Astrocyte (in vitro differentiated cells and primary cell): Measurements from ENCODE around the gene MED12L. TPM values are rescaled to one million over a fixed set of nuclear protein-coding genes. Genes with fewer than 3 reads are reported as not detected.

ENCODE experiments used
- DNase-seq: peaks from one replicate; pipeline ENCODE4 v3.0.0-alpha.2; 2010; ENCODE audit warnings: low read depth
- FAIRE-seq: peaks from 2 replicates; lab custom pipeline; 2011; peaks lifted over from hg19 to GRCh38; lab: Jason Lieb, UNC
- H2AFZ ChIP-seq: 2 replicates; pipeline ENCODE4 v1.6.0; 2012; ENCODE audit warnings: low read depth, low read length, inconsistent platforms
- H3K27ac ChIP-seq: 2 replicates; pipeline ENCODE4 v1.5.1; 2011; ENCODE audit warnings: low read depth, low read length, inconsistent platforms
- H3K27me3 ChIP-seq: 2 replicates; pipeline ENCODE4 v1.6.0; 2011; ENCODE audit warnings: low read length, inconsistent platforms; ENCODE audit not compliant: insufficient read depth
- H3K36me3 ChIP-seq: 2 replicates; pipeline ENCODE4 v1.5.1; 2011; ENCODE audit warnings: low read length, inconsistent platforms; ENCODE audit not compliant: insufficient read depth
- H3K4me1 ChIP-seq: 2 replicates; pipeline ENCODE4 v1.5.1; 2011; ENCODE audit warnings: low read length, inconsistent platforms; ENCODE audit not compliant: insufficient read depth
- H3K4me2 ChIP-seq: 2 replicates; pipeline ENCODE4 v1.6.0; 2012; ENCODE audit warnings: low read length, inconsistent platforms
- H3K4me3 ChIP-seq: 2 replicates; pipeline ENCODE4 v1.5.1; 2011; ENCODE audit warnings: low read depth, mild to moderate bottlenecking, low read length, inconsistent platforms; ENCODE audit not compliant: insufficient read depth
- H3K79me2 ChIP-seq: 2 replicates; pipeline ENCODE4 v1.6.0; 2012; ENCODE audit warnings: mild to moderate bottlenecking, low read length, inconsistent platforms; ENCODE audit not compliant: insufficient read depth
- H3K9ac ChIP-seq: 2 replicates; pipeline ENCODE4 v1.6.0; 2012; ENCODE audit warnings: mild to moderate bottlenecking, low read length, inconsistent platforms
- H3K9me3 ChIP-seq: 2 replicates; pipeline ENCODE4 v1.5.1; 2012; ENCODE audit warnings: low read depth, mild to moderate bottlenecking, low read length, inconsistent platforms; ENCODE audit not compliant: insufficient read depth
- H4K20me1 ChIP-seq: 2 replicates; pipeline ENCODE4 v1.6.0; 2012; ENCODE audit warnings: low read length, inconsistent platforms; ENCODE audit not compliant: insufficient read depth
- H3K27ac Mint-ChIP-seq: one replicate; pipeline ENCODE4 v1.8.0; 2021; ENCODE audit warnings: mild to moderate bottlenecking, mixed read lengths; ENCODE audit not compliant: unreplicated experiment
- H3K27me3 Mint-ChIP-seq: one replicate; pipeline ENCODE4 v1.8.0; 2021; ENCODE audit warnings: low read depth, mixed read lengths; ENCODE audit not compliant: unreplicated experiment
- H3K36me3 Mint-ChIP-seq: one replicate; pipeline ENCODE4 v1.8.0; 2021; ENCODE audit warnings: low read depth, mixed read lengths; ENCODE audit not compliant: unreplicated experiment
- H3K4me1 Mint-ChIP-seq: one replicate; pipeline ENCODE4 v1.8.0; 2021; ENCODE audit warnings: low read depth, mixed read lengths; ENCODE audit not compliant: unreplicated experiment
- H3K4me3 Mint-ChIP-seq: one replicate; pipeline ENCODE4 v1.8.0; 2021; ENCODE audit warnings: mild to moderate bottlenecking, moderate library complexity, mixed read lengths; ENCODE audit not compliant: unreplicated experiment
- H3K9me3 Mint-ChIP-seq: one replicate; pipeline ENCODE4 v1.8.0; 2021; ENCODE audit warnings: mild to moderate bottlenecking, mixed read lengths; ENCODE audit not compliant: unreplicated experiment
- EZH2 ChIP-seq: IDR thresholded peaks from 2 replicates; pipeline ENCODE4 v1.6.1; 2012; ENCODE audit warnings: mild to moderate bottlenecking, low read length, inconsistent platforms; ENCODE audit not compliant: insufficient read depth
- total RNA-seq: library from RNA; stranded (reverse); gene quantifications from 2 replicates; pipeline ENCODE4 v1.2.1, GENCODE V29; 2021
- TF ChIP-seq, protein P1 (sequence below): IDR thresholded peaks from 2 replicates; pipeline ENCODE4 v1.5.1; 2011; ENCODE audit warnings: low read depth, mild to moderate bottlenecking, inconsistent platforms, low read length, moderate library complexity; ENCODE audit not compliant: insufficient read depth

Gene MED12L
- total RNA-seq, 1 donor from 2014 or later: 8.2 TPM

DNA sequence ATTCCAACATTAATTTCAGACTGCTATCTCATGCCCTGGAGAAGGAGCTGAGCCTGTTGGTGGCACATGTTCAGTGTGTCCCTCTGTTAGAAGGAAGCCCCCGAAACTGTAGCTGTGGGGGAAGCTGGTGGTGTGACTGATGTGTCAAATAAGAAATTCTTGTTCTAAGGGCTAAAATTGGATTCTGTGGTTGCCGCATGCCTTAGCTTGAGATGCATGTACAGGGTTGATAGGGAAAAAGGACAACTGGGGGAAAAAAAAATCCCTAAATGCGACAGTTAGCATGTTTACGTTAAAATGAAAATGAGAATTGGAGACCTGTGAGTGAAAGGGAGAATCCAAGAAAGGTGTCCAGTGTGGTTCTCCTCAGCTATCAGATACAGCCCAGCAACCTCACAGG, 58.6 kb downstream of the MED12L start:
- FAIRE-seq (no peak), DNase-seq (no peak)
- TF ChIP-seq, protein P1, sequence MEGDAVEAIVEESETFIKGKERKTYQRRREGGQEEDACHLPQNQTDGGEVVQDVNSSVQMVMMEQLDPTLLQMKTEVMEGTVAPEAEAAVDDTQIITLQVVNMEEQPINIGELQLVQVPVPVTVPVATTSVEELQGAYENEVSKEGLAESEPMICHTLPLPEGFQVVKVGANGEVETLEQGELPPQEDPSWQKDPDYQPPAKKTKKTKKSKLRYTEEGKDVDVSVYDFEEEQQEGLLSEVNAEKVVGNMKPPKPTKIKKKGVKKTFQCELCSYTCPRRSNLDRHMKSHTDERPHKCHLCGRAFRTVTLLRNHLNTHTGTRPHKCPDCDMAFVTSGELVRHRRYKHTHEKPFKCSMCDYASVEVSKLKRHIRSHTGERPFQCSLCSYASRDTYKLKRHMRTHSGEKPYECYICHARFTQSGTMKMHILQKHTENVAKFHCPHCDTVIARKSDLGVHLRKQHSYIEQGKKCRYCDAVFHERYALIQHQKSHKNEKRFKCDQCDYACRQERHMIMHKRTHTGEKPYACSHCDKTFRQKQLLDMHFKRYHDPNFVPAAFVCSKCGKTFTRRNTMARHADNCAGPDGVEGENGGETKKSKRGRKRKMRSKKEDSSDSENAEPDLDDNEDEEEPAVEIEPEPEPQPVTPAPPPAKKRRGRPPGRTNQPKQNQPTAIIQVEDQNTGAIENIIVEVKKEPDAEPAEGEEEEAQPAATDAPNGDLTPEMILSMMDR: no peak
- TF ChIP-seq EZH2: no peak
- no peaks in the 10 kb centered on the region for H3K9me3 ChIP-seq
- no peak overlapping the region for H3K9ac ChIP-seq
- H3K79me2 ChIP-seq: no peaks in the 10 kb centered on the region
- H3K36me3 ChIP-seq: no peaks in the 10 kb centered on the region
- H3K27ac ChIP-seq: no peak overlapping the region
- H3K27me3 ChIP-seq: no peaks in the 10 kb centered on the region
- Mint-ChIP-seq H3K9me3 (no peaks in the 10 kb centered on the region), H3K27me3 (peaks cover 5% of the 10 kb centered on the region), H3K36me3 (no peaks in the 10 kb centered on the region), H3K4me3 (no peak overlapping the region), H3K4me1 (peaks cover 14% of the 10 kb centered on the region), H3K27ac (no peak overlapping the region)
- H4K20me1 ChIP-seq: no peaks in the 10 kb centered on the region
- H3K4me3 ChIP-seq: no peak overlapping the region
- no peak overlapping the region for H3K4me2 ChIP-seq
- H3K4me1 ChIP-seq: peaks cover 8% of the 10 kb centered on the region
- H2AFZ ChIP-seq: no peak overlapping the region

GRCh38 chr3:151144760-151145159, 59.3 kb downstream of the MED12L start:
- Histone ChIP-seq H3K4me1 (peaks cover 8% of the 10 kb centered on the region), H3K36me3 (no peaks in the 10 kb centered on the region), H3K9me3 (no peaks in the 10 kb centered on the region), H2AFZ (no peak overlapping the region), H4K20me1 (no peaks in the 10 kb centered on the region), H3K79me2 (no peaks in the 10 kb centered on the region), H3K9ac (no peak overlapping the region), H3K27me3 (no peaks in the 10 kb centered on the region), H3K27ac (no peak overlapping the region), H3K4me2 (no peak overlapping the region), H3K4me3 (no peak overlapping the region)
- DNase-seq: no peak
- Mint-ChIP-seq H3K27ac (no peak overlapping the region), H3K36me3 (no peaks in the 10 kb centered on the region), H3K4me3 (no peak overlapping the region), H3K27me3 (peaks cover 5% of the 10 kb centered on the region), H3K9me3 (no peaks in the 10 kb centered on the region), H3K4me1 (peaks cover 14% of the 10 kb centered on the region)
- TF ChIP-seq, protein P1: no peak
- no peak for TF ChIP-seq EZH2
- no peak for FAIRE-seq

DNA sequence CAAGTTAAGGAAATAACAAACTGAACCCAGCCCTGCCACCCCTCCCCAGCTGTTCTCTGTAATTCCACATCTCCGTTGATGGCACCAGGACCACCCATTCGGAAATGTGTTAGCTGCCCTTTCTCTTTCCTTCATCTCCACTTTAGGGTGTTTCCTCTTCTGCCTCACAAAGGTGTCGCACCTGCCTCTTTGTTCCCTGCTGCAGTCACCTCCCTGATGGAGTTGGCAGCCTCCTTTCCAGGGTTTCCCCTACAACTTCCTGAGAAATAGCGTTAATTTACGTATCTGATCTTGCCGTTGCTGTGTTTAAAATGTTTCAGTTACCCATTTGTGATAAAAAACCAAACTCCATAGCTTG, 60.2 kb downstream of the MED12L start:
- H2AFZ ChIP-seq: peak overlapping the region; percentile 22
- H4K20me1 ChIP-seq: no peaks in the 10 kb centered on the region
- no peaks in the 10 kb centered on the region for H3K27me3 ChIP-seq
- Mint-ChIP-seq H3K4me1 (peaks cover 14% of the 10 kb centered on the region), H3K36me3 (no peaks in the 10 kb centered on the region), H3K4me3 (no peak overlapping the region), H3K27me3 (peaks cover 5% of the 10 kb centered on the region), H3K9me3 (no peaks in the 10 kb centered on the region), H3K27ac (no peak overlapping the region)
- peak overlapping the region; percentile 2 for H3K4me2 ChIP-seq
- H3K79me2 ChIP-seq: no peaks in the 10 kb centered on the region
- H3K36me3 ChIP-seq: no peaks in the 10 kb centered on the region
- TF ChIP-seq, protein P1: no peak
- no peak for TF ChIP-seq EZH2
- no peak overlapping the region for H3K4me3 ChIP-seq
- DNase-seq (no peak), FAIRE-seq (no peak)
- no peaks in the 10 kb centered on the region for H3K9me3 ChIP-seq
- peaks cover 8% of the 10 kb centered on the region for H3K4me1 ChIP-seq
- no peak overlapping the region for H3K9ac ChIP-seq
- no peak overlapping the region for H3K27ac ChIP-seq
